HEK293 (cell line): ENCODE data around the gene PCNX3.
A peak's percentile ranks its signal among the peaks of the same experiment; 100 is the strongest.

Source experiments
- EGR2 ChIP-seq: fragments of 450-650 bp; formaldehyde crosslinking; IDR thresholded peaks from 2 replicates; pipeline ENCODE4 v1.5.1; 2016; ENCODE audit warnings: low read depth, missing biosample characterization, missing genetic modification characterization
- FEZF1 ChIP-seq: fragments of 450-650 bp; formaldehyde crosslinking; IDR thresholded peaks from 2 replicates; pipeline ENCODE4 v1.5.1; 2016; ENCODE audit warnings: missing biosample characterization, missing genetic modification characterization
- KLF9 ChIP-seq: fragments of 450-650 bp; formaldehyde crosslinking; IDR thresholded peaks from 2 replicates; pipeline ENCODE4 v1.5.1; 2016; ENCODE audit warnings: missing biosample characterization, missing genetic modification characterization, low read depth
- RBAK ChIP-seq: fragments of 450-650 bp; formaldehyde crosslinking; IDR thresholded peaks from 2 replicates; pipeline ENCODE4 v1.5.1; 2016; ENCODE audit warnings: missing biosample characterization, missing genetic modification characterization
- SCRT2 ChIP-seq: fragments of 450-650 bp; formaldehyde crosslinking; IDR thresholded peaks from 2 replicates; pipeline ENCODE4 v1.5.1; 2016; ENCODE audit warnings: missing biosample characterization, missing genetic modification characterization
- TRIM28 ChIP-seq: IDR thresholded peaks from 2 replicates; pipeline ENCODE4 v1.6.1; 2011; ENCODE audit warnings: low read length, control low read depth, borderline replicate concordance
- ZBTB21 ChIP-seq: fragments of 450-650 bp; formaldehyde crosslinking; IDR thresholded peaks from 2 replicates; pipeline ENCODE4 v1.5.1; 2017; ENCODE audit warnings: missing biosample characterization, missing genetic modification characterization
- ZEB2 ChIP-seq: fragments of 450-650 bp; formaldehyde crosslinking; IDR thresholded peaks from 2 replicates; pipeline ENCODE4 v1.5.1; 2016; ENCODE audit warnings: missing biosample characterization, missing genetic modification characterization
- ZNF133 ChIP-seq: fragments of 450-650 bp; formaldehyde crosslinking; IDR thresholded peaks from 2 replicates; pipeline ENCODE4 v1.5.1; 2016; ENCODE audit warnings: missing biosample characterization, missing genetic modification characterization
- ZNF169 ChIP-seq: fragments of 450-650 bp; formaldehyde crosslinking; IDR thresholded peaks from 2 replicates; pipeline ENCODE4 v1.5.1; 2016; ENCODE audit warnings: missing biosample characterization, missing genetic modification characterization
- ZNF202 ChIP-seq: fragments of 450-650 bp; formaldehyde crosslinking; IDR thresholded peaks from 2 replicates; pipeline ENCODE4 v1.5.1; 2016; ENCODE audit warnings: missing biosample characterization, missing genetic modification characterization, borderline replicate concordance
- ZNF24 ChIP-seq: fragments of 450-650 bp; formaldehyde crosslinking; IDR thresholded peaks from 2 replicates; pipeline ENCODE4 v1.5.1; 2016; ENCODE audit warnings: missing biosample characterization, missing genetic modification characterization
- ZNF248 ChIP-seq: fragments of 450-650 bp; formaldehyde crosslinking; IDR thresholded peaks from 2 replicates; pipeline ENCODE4 v1.5.1; 2017; ENCODE audit warnings: missing biosample characterization, missing genetic modification characterization
- ZNF341 ChIP-seq: fragments of 450-650 bp; formaldehyde crosslinking; IDR thresholded peaks from 2 replicates; pipeline ENCODE4; 2016; ENCODE audit warnings: low read depth, missing biosample characterization, missing genetic modification characterization
- ZNF501 ChIP-seq: fragments of 450-650 bp; formaldehyde crosslinking; IDR thresholded peaks from 2 replicates; pipeline ENCODE4 v1.5.1; 2016; ENCODE audit warnings: missing biosample characterization, missing genetic modification characterization
- ZNF548 ChIP-seq: fragments of 450-650 bp; formaldehyde crosslinking; IDR thresholded peaks from 2 replicates; pipeline ENCODE4 v1.5.1; 2016; ENCODE audit warnings: missing biosample characterization, missing genetic modification characterization
- ZNF629 ChIP-seq: fragments of 450-650 bp; formaldehyde crosslinking; IDR thresholded peaks from 2 replicates; pipeline ENCODE4 v1.5.1; 2017; ENCODE audit warnings: missing biosample characterization, missing genetic modification characterization
- ZNF785 ChIP-seq: fragments of 450-650 bp; formaldehyde crosslinking; IDR thresholded peaks from 2 replicates; pipeline ENCODE4 v1.5.1; 2016; ENCODE audit warnings: missing biosample characterization, missing genetic modification characterization
- TF ChIP-seq, protein P1 (sequence below): fragments of 450-650 bp; IDR thresholded peaks from 2 replicates; pipeline ENCODE4 v1.5.1; 2018; ENCODE audit warnings: missing biosample characterization, mild to moderate bottlenecking, missing genetic modification characterization
- TF ChIP-seq, protein P2 (sequence below): fragments of 450-650 bp; formaldehyde crosslinking; IDR thresholded peaks from 2 replicates; pipeline ENCODE4 v1.5.1; 2016; ENCODE audit warnings: missing biosample characterization, missing genetic modification characterization
- TF ChIP-seq, protein P3 (sequence below): fragments of 450-650 bp; formaldehyde crosslinking; IDR thresholded peaks from 2 replicates; pipeline ENCODE4 v1.5.1; 2016; ENCODE audit warnings: missing biosample characterization, missing genetic modification characterization, borderline replicate concordance
- TF ChIP-seq, protein P4 (sequence below): fragments of 450-650 bp; formaldehyde crosslinking; IDR thresholded peaks from 2 replicates; pipeline ENCODE4 v1.5.1; 2016; ENCODE audit warnings: missing biosample characterization, missing genetic modification characterization
- TF ChIP-seq, protein P5 (sequence below): fragments of 450-650 bp; formaldehyde crosslinking; IDR thresholded peaks from 2 replicates; pipeline ENCODE4 v1.5.1; 2016; ENCODE audit warnings: missing biosample characterization, missing genetic modification characterization
- TF ChIP-seq, protein P6 (sequence below): fragments of 450-650 bp; formaldehyde crosslinking; IDR thresholded peaks from 2 replicates; pipeline ENCODE4 v1.5.1; 2016; ENCODE audit warnings: missing biosample characterization, missing genetic modification characterization

PCNX3 gene

DNA sequence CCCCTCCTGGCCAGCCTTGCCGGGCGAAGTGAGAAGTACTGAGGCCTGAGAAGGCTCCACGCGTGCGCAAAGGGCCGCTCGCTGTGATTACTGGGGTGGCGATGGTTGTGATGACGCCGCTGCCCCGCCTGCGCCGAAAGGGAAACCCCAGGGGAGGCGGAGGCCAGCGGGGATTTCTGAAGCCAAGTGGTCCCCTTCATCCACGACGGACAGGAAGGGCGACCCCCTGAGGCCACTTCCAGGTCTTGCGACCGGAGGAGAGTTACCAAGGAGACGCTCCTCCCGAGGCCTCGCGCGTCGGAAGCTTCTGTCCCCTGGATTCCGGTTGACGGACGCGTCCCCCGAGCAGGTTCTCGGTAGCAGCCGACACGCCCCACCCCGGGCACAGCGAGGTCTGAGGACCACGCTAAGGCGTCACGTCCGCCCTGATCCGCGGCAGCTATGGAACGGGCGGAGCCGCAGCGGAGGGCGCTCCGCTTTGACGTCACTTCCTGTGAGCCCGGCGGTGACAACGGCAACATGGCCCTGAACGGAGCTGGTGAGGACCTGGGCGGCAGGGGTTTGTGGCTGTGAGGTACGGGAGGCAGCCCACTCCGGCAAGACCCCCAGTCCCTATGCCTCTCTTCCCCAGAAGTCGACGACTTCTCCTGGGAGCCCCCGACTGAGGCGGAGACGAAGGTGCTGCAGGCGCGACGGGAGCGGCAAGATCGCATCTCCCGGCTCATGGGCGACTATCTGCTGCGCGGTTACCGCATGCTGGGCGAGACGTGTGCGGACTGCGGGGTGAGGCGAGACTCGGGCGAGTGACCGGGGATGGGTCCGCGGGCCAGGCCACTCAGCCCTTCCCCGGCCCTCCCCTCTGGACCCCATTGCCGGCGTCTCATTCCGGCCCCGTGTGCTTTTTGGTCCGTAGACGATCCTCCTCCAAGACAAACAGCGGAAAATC, 45.3 kb upstream of the PCNX3 start, which contains the start of gene ZNRD2 (continued):
- TF ChIP-seq ZNF202 (tag by site-specific recombination) (no peak), ZEB2 (tag by site-specific recombination) (peak; percentile 99), ZNF629 (tag by site-specific recombination) (peak; percentile 98), ZNF169 (no peak), ZNF501 (tag by site-specific recombination) (peak; percentile 89), ZNF24 (tag by site-specific recombination) (peak; percentile 41; the same call in 1 of the 2 replicates), ZBTB21 (tag by site-specific recombination) (peak; percentile 94), TRIM28 (peak; percentile 82), SCRT2 (no peak), ZNF133 (tag by site-specific recombination) (no peak), KLF9 (tag by site-specific recombination) (peak; percentile 94; the same call in 1 of the 2 replicates), ZNF548 (tag by site-specific recombination) (no peak), RBAK (tag by site-specific recombination) (no peak), ZNF785 (no peak), ZNF248 (tag by site-specific recombination) (no peak), FEZF1 (tag by site-specific recombination) (no peak; the same call in 1 of the 2 replicates), EGR2 (peak; percentile 18; the same call in 1 of the 2 replicates), ZNF341 (peak; percentile 90)
- TF ChIP-seq, protein P1, sequence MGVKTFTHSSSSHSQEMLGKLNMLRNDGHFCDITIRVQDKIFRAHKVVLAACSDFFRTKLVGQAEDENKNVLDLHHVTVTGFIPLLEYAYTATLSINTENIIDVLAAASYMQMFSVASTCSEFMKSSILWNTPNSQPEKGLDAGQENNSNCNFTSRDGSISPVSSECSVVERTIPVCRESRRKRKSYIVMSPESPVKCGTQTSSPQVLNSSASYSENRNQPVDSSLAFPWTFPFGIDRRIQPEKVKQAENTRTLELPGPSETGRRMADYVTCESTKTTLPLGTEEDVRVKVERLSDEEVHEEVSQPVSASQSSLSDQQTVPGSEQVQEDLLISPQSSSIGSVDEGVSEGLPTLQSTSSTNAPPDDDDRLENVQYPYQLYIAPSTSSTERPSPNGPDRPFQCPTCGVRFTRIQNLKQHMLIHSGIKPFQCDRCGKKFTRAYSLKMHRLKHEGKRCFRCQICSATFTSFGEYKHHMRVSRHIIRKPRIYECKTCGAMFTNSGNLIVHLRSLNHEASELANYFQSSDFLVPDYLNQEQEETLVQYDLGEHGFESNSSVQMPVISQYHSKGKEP (tag by site-specific recombination) = no peak
- TF ChIP-seq, protein P2, sequence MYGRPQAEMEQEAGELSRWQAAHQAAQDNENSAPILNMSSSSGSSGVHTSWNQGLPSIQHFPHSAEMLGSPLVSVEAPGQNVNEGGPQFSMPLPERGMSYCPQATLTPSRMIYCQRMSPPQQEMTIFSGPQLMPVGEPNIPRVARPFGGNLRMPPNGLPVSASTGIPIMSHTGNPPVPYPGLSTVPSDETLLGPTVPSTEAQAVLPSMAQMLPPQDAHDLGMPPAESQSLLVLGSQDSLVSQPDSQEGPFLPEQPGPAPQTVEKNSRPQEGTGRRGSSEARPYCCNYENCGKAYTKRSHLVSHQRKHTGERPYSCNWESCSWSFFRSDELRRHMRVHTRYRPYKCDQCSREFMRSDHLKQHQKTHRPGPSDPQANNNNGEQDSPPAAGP (tag by site-specific recombination) = peak; percentile 71
- TF ChIP-seq, protein P3, sequence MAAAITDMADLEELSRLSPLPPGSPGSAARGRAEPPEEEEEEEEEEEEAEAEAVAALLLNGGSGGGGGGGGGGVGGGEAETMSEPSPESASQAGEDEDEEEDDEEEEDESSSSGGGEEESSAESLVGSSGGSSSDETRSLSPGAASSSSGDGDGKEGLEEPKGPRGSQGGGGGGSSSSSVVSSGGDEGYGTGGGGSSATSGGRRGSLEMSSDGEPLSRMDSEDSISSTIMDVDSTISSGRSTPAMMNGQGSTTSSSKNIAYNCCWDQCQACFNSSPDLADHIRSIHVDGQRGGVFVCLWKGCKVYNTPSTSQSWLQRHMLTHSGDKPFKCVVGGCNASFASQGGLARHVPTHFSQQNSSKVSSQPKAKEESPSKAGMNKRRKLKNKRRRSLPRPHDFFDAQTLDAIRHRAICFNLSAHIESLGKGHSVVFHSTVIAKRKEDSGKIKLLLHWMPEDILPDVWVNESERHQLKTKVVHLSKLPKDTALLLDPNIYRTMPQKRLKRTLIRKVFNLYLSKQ (tag by site-specific recombination) = no peak
- TF ChIP-seq, protein P4, sequence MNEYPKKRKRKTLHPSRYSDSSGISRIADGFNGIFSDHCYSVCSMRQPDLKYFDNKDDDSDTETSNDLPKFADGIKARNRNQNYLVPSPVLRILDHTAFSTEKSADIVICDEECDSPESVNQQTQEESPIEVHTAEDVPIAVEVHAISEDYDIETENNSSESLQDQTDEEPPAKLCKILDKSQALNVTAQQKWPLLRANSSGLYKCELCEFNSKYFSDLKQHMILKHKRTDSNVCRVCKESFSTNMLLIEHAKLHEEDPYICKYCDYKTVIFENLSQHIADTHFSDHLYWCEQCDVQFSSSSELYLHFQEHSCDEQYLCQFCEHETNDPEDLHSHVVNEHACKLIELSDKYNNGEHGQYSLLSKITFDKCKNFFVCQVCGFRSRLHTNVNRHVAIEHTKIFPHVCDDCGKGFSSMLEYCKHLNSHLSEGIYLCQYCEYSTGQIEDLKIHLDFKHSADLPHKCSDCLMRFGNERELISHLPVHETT = peak; percentile 43; the same call in 1 of the 2 replicates
- TF ChIP-seq, protein P5, sequence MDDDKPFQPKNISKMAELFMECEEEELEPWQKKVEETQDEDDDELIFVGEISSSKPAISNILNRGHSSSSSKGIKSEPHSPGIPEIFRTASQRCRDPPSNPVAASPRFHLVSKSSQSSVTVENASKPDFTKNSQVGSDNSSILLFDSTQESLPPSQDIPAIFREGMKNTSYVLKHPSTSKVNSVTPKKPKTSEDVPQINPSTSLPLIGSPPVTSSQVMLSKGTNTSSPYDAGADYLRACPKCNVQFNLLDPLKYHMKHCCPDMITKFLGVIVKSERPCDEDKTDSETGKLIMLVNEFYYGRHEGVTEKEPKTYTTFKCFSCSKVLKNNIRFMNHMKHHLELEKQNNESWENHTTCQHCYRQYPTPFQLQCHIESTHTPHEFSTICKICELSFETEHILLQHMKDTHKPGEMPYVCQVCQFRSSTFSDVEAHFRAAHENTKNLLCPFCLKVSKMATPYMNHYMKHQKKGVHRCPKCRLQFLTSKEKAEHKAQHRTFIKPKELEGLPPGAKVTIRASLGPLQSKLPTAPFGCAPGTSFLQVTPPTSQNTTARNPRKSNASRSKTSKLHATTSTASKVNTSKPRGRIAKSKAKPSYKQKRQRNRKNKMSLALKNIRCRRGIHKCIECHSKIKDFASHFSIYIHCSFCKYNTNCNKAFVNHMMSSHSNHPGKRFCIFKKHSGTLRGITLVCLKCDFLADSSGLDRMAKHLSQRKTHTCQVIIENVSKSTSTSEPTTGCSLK = no peak
- TF ChIP-seq, protein P6, sequence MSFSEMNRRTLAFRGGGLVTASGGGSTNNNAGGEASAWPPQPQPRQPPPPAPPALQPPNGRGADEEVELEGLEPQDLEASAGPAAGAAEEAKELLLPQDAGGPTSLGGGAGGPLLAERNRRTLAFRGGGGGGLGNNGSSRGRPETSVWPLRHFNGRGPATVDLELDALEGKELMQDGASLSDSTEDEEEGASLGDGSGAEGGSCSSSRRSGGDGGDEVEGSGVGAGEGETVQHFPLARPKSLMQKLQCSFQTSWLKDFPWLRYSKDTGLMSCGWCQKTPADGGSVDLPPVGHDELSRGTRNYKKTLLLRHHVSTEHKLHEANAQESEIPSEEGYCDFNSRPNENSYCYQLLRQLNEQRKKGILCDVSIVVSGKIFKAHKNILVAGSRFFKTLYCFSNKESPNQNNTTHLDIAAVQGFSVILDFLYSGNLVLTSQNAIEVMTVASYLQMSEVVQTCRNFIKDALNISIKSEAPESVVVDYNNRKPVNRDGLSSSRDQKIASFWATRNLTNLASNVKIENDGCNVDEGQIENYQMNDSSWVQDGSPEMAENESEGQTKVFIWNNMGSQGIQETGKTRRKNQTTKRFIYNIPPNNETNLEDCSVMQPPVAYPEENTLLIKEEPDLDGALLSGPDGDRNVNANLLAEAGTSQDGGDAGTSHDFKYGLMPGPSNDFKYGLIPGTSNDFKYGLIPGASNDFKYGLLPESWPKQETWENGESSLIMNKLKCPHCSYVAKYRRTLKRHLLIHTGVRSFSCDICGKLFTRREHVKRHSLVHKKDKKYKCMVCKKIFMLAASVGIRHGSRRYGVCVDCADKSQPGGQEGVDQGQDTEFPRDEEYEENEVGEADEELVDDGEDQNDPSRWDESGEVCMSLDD (tag by site-specific recombination) = peak; percentile 97
